HepG2 (cell line): Measurements from ENCODE around the gene SIRT7. TPM values are rescaled to one million over a fixed set of nuclear protein-coding genes. Genes with fewer than 3 reads are reported as not detected.

Experiments used
- ATAC-seq: fragments of 200-7000 bp; cut with Tn5 transposase; 3 replicates; pipeline ENCODE4 v1.9.1; 2020; ENCODE audit warnings: mild to moderate bottlenecking, moderate library complexity
- BruUV-seq: library from RNA; stranded (reverse); fragments of 400-500 nt; replicated peaks from 2 replicates; lab custom pipeline; 2021; lab: Mats Ljungman, UMichigan
- CTCF ChIA-PET: fragments of 300-600 bp; formaldehyde crosslinking; extraction: SDS; loops from one replicate; lab custom pipeline; 2021; ENCODE audit warnings: low total read pairs, inconsistent platforms, low intra/inter-chr PET ratio; lab: Yijun Ruan, JAX
- POLR2A ChIA-PET: fragments of 350-600 bp; sonication (Branson Sonifier 250); formaldehyde crosslinking; loops from one replicate; lab custom pipeline; 2020; ENCODE audit warnings: antibody characterized with exemption, inconsistent platforms; lab: Yijun Ruan, JAX
- DNase-seq: peaks from one replicate; pipeline ENCODE4 v3.0.0-alpha.2; 2015; ENCODE audit warnings: low spot score
- FAIRE-seq: peaks from 3 replicates; lab custom pipeline; 2011; peaks lifted over from hg19 to GRCh38; lab: Jason Lieb, UNC
- H2AFZ ChIP-seq: one replicate; pipeline ENCODE4 v1.6.1; 2011; ENCODE audit warnings: low read length, inconsistent platforms
- H3K27ac ChIP-seq: fragments of 300-600 bp; 3 replicates; pipeline ENCODE4 v1.8.0; 2011; ENCODE audit warnings: mixed run types, mild to moderate bottlenecking, mixed read lengths, low read length, inconsistent platforms; ENCODE audit not compliant: insufficient read depth; ENCODE audit errors: extremely low read length
- H3K27me3 ChIP-seq, 2 experiments: fragments of 200-600 bp in 1 of 2; 2 replicates in 1 of 2; 3 replicates in 1 of 2; pipeline versions ENCODE4 v1.6.0 to v1.8.0; 2011; ENCODE audit warnings: low read length in 2 of 2, mild to moderate bottlenecking in 2 of 2, moderate library complexity in 2 of 2, inconsistent platforms in 1 of 2; ENCODE audit not compliant: insufficient read depth in 2 of 2, control insufficient read depth in 1 of 2
- H3K36me3 ChIP-seq, 2 experiments: fragments of 200-600 bp in 1 of 2; replicated peaks in 1 of 2; 2 replicates in 1 of 2; 3 replicates in 1 of 2; pipeline versions ENCODE4 v1.5.1 to v1.8.0; 2011; ENCODE audit warnings: low read length in 2 of 2, inconsistent platforms in 1 of 2; ENCODE audit not compliant: insufficient read depth in 2 of 2, control insufficient read depth in 1 of 2
- H3K4me1 ChIP-seq: 2 replicates; pipeline ENCODE4 v1.5.1; 2012; ENCODE audit warnings: low read length, inconsistent platforms; ENCODE audit not compliant: insufficient read depth
- H3K4me2 ChIP-seq: 2 replicates; pipeline ENCODE4 v1.6.0; 2011; ENCODE audit warnings: low read depth, low read length, inconsistent platforms
- H3K4me3 ChIP-seq, 3 experiments: fragments of 200-600 bp in 1 of 3; sonication (generic), shearing (Covaris generic) in 1 of 3; replicated peaks in 1 of 3; 2 replicates each; pipeline ENCODE4 v1.5.1; 2011 to 2016; ENCODE audit warnings: low read length in 3 of 3, inconsistent platforms in 2 of 3, low read depth in 2 of 3, mild to moderate bottlenecking in 2 of 3, control low read depth in 1 of 3, mixed read lengths in 1 of 3; ENCODE audit not compliant: insufficient read depth in 1 of 3
- H3K79me2 ChIP-seq: one replicate; pipeline ENCODE4 v1.6.1; 2011; ENCODE audit warnings: low read length, inconsistent platforms; ENCODE audit not compliant: insufficient read depth
- H3K9ac ChIP-seq: 2 replicates; pipeline ENCODE4 v1.6.0; 2011; ENCODE audit warnings: mild to moderate bottlenecking, low read depth, low read length, inconsistent platforms; ENCODE audit not compliant: insufficient read depth
- H3K9me3 ChIP-seq: 2 replicates; pipeline ENCODE4 v1.5.1; 2012; ENCODE audit warnings: mild to moderate bottlenecking, low read length
- H4K20me1 ChIP-seq: 2 replicates; pipeline ENCODE4 v1.6.0; 2011; ENCODE audit warnings: inconsistent platforms, mild to moderate bottlenecking, low read length, moderate library complexity; ENCODE audit not compliant: insufficient read depth
- ERF ChIP-seq: IDR thresholded peaks from 2 replicates; pipeline ENCODE4 v1.6.1; 2018; ENCODE audit warnings: missing biosample characterization, missing genetic modification reagents
- HNRNPL ChIP-seq: fragments of 200-400 bp; formaldehyde crosslinking; IDR thresholded peaks from 2 replicates; pipeline ENCODE4 v1.6.1; 2017; ENCODE audit warnings: mild to moderate bottlenecking, low read depth, low read length
- ISL2 ChIP-seq: sonication (generic); formaldehyde crosslinking; IDR thresholded peaks from 2 replicates; pipeline ENCODE4 v1.5.0; 2020; ENCODE audit warnings: missing genetic modification reagents
- KDM3A ChIP-seq: IDR thresholded peaks from 2 replicates; pipeline ENCODE4 v1.6.1; 2018; ENCODE audit warnings: low read depth, missing compliant biosample characterization
- MIER2 ChIP-seq: IDR thresholded peaks from 2 replicates; pipeline ENCODE4 v1.6.1; 2016; ENCODE audit warnings: missing biosample characterization, missing genetic modification reagents
- NRL ChIP-seq: sonication (generic); formaldehyde crosslinking; IDR thresholded peaks from 2 replicates; pipeline ENCODE4 v1.5.0; 2020; ENCODE audit warnings: missing genetic modification reagents, mild to moderate bottlenecking, moderate library complexity, borderline replicate concordance
- POLR2G ChIP-seq: fragments of 200-400 bp; formaldehyde crosslinking; IDR thresholded peaks from 2 replicates; pipeline ENCODE4 v1.6.1; 2018; ENCODE audit warnings: mild to moderate bottlenecking, low read depth, low read length, moderate library complexity
- REL ChIP-seq: sonication (generic); formaldehyde crosslinking; conservative IDR thresholded peaks from 2 replicates; pipeline ENCODE4 v1.8.0; 2022; ENCODE audit warnings: mild to moderate bottlenecking, missing genetic modification reagents, moderate library complexity
- ZC3H13 ChIP-seq: sonication (generic); formaldehyde crosslinking; IDR thresholded peaks from 2 replicates; pipeline ENCODE4 v1.8.1; 2023; ENCODE audit warnings: mild to moderate bottlenecking, missing genetic modification reagents, moderate library complexity
- ZNF296 ChIP-seq: sonication (generic); formaldehyde crosslinking; conservative IDR thresholded peaks from 2 replicates; pipeline ENCODE4 v1.5.0; 2020; ENCODE audit warnings: mild to moderate bottlenecking, missing genetic modification reagents
- ZNF768 ChIP-seq: sonication (generic); formaldehyde crosslinking; IDR thresholded peaks from 2 replicates; pipeline ENCODE4 v1.4.0; 2020; ENCODE audit warnings: missing genetic modification reagents
- ZNF883 ChIP-seq: sonication (generic); formaldehyde crosslinking; IDR thresholded peaks from 2 replicates; pipeline ENCODE4 v1.5.1; 2020; ENCODE audit warnings: mild to moderate bottlenecking, missing genetic modification reagents; ENCODE audit errors: not compliant biosample characterization
- ZSCAN21 ChIP-seq: sonication (generic); formaldehyde crosslinking; IDR thresholded peaks from 2 replicates; pipeline ENCODE4 v1.8.0; 2022; ENCODE audit warnings: mild to moderate bottlenecking, missing genetic modification reagents, moderate library complexity, borderline replicate concordance
- WGBS: methylation state at CpG from one replicate; pipeline ENCODE4 v1.1.6; 2017; ENCODE audit warnings: low lambda C conversion rate; 5-methylcytosine and 5-hydroxymethylcytosine counted together
- in situ Hi-C: cut with HindIII; loops from 2 replicates; pipeline ENCODE4 v1.10.0; 2017; ENCODE audit warnings: low pct_unique_long_range_greater_than_20kb; ENCODE audit not compliant: extremely low pct_ligation_motif_present
- intact Hi-C: fragments of 100-400 bp; cut with micrococcal nuclease; formaldehyde crosslinking; loops from one replicate; pipeline ENCODE4 v1.10.0; 2022; ENCODE audit not compliant: unreplicated experiment
- polyA plus RNA-seq, 8 experiments: library from polyadenylated mRNA; depleted of rRNA in 3 of 8; stranded (reverse) in 7 of 8; unstranded in 1 of 8; fragments of >200 nt; fragmentation: Illumina TruSeq in 4 of 8; extraction: Trizol in 4 of 8; gene quantifications; 2 replicates each; pipeline versions ENCODE4 v1.2.1 to v1.2.3, GENCODE V29; 2011 to 2016; ENCODE audit warnings: low read depth in 4 of 8, missing spikeins in 1 of 8, mixed read lengths in 1 of 8; ENCODE audit not compliant: insufficient read depth in 1 of 8
- total RNA-seq, 5 experiments: library from RNA; depleted of rRNA; stranded (reverse); fragments of >200 nt; fragmentation: Illumina TruSeq; extraction: Trizol; gene quantifications; 2 replicates each; pipeline ENCODE4 v1.2.3, GENCODE V29; 2016; ENCODE audit warnings: low read depth in 1 of 5
- TF ChIP-seq, protein P1 (sequence below): sonication (generic); formaldehyde crosslinking; IDR thresholded peaks from 2 replicates; pipeline ENCODE4 v1.4.0; 2020; ENCODE audit warnings: missing genetic modification reagents
- TF ChIP-seq, protein P2 (sequence below): sonication (generic); formaldehyde crosslinking; IDR thresholded peaks from 2 replicates; pipeline ENCODE4 v1.9.0; 2022; ENCODE audit warnings: low read depth, missing genetic modification reagents
- TF ChIP-seq, protein P3 (sequence below), 2 experiments: IDR thresholded peaks; 2 replicates each; pipeline ENCODE4 v1.6.1; 2011 to 2012; ENCODE audit warnings: low read length in 2 of 2, borderline replicate concordance in 1 of 2, low read depth in 1 of 2, mild to moderate bottlenecking in 1 of 2, moderate library complexity in 1 of 2

SIRT7 gene
- total and polyA plus RNA-seq, 2 of the 13 experiments (the other 11 are each of a cell fraction or from before 2014, with no cell fraction given) = 8.3 to 24.8 TPM

DNA sequence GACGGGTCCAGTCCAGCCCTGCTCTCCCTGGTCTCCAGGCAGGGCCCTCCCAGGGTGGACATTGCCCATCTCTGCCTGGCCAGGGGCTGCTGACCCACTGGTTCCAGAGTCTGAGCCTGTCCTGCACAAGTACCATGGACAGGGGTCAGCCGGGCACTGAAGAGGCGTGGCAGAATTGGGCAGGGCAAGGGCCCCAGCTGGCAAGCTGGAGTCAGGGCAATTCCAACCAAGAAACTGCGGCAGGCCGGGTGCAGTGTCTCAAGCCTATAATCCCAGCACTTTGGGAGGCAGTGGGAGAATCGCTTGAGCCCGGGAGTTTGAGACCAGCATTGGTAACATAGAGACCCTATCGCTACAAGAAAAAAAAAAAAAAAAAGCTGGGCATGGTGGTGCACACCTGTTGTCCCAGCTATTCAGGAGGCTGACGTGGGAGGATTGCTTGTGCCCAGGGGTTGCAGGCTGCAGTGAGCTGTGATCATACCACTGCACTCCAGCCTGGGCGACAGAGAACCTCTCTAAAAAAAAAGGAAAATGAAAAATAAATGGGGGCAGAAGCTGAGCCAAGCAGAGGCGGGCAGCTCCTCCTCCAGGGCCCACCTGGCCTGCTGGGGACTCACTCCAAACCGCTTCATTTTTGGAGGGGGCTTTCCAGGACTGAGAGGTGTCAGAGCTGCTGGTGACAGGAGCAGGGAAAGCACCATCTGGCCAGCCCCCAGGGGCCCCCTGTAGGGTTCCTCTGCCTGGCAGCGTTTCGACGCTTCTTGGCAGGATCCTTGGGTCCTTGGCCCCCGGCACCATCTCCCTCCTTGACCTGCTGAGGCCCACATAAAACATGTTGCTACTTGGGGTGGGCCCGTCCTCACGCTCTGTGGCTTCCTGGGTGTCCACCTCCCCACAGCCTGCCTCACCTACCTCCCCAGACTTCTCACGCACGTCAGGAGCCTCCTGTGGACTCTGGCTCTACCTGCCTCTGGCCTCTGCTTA, 12.5 kb upstream of the SIRT7 start:
- H3K9me3 ChIP-seq = no peaks in the 10 kb centered on the region
- H3K4me2 ChIP-seq = no peak overlapping the region
- no peak for FAIRE-seq
- CTCF ChIA-PET = no interaction called here
- ATAC-seq = no peak
- H3K27me3 ChIP-seq = no peaks in the 10 kb centered on the region
- H3K27ac ChIP-seq = no peak overlapping the region
- DNase-seq = no peak
- peaks cover 9 to 23% of the 10 kb centered on the region in 2 experiments for H3K36me3 ChIP-seq
- H3K9ac ChIP-seq = no peak overlapping the region
- POLR2A ChIA-PET = interaction anchor here (1.5 kb wide), 1 partner anchor 14 kb away, joined by 5 read pairs; no protein-coding TSS in a partner anchor
- H3K4me1 ChIP-seq = peaks cover 50% of the 10 kb centered on the region
- H3K4me3 ChIP-seq = no peak overlapping the region; a peak in 1 of 6 replicates
- H3K79me2 ChIP-seq = peaks cover 25% of the 10 kb centered on the region
- in situ Hi-C loops = no loop called here
- BruUV-seq = no TSS peak
- no peak overlapping the region for H2AFZ ChIP-seq
- intact Hi-C loops = no loop called here
- WGBS = 91% methylated on average over 19 of the region's 20 CpGs
- H4K20me1 ChIP-seq = peaks cover 13% of the 10 kb centered on the region
- TF ChIP-seq KDM3A (no peak), REL (0 out of 2 replicates have a peak, but pooled peaks have one; percentile 24), ZC3H13 (CRISPR knock-in tag) (peak; percentile 74), ZNF768 (CRISPR knock-in tag) (0 out of 2 replicates have a peak, but pooled peaks have one; percentile 14), ERF (CRISPR knock-in tag) (no peak), POLR2G (peak; percentile 5; the same call in 1 of the 2 replicates), ZNF883 (CRISPR knock-in tag) (no peak), ISL2 (CRISPR knock-in tag) (no peak), HNRNPL (peak; percentile 94), ZNF296 (CRISPR knock-in tag) (0 out of 2 replicates have a peak, but pooled peaks have one; percentile 28), ZSCAN21 (CRISPR knock-in tag) (0 out of 2 replicates have a peak, but pooled peaks have one; percentile 9), MIER2 (CRISPR knock-in tag) (peak; percentile 74; the same call in 1 of the 2 replicates), NRL (CRISPR knock-in tag) (0 out of 2 replicates have a peak, but pooled peaks have one; percentile 22)
- TF ChIP-seq, protein P1, sequence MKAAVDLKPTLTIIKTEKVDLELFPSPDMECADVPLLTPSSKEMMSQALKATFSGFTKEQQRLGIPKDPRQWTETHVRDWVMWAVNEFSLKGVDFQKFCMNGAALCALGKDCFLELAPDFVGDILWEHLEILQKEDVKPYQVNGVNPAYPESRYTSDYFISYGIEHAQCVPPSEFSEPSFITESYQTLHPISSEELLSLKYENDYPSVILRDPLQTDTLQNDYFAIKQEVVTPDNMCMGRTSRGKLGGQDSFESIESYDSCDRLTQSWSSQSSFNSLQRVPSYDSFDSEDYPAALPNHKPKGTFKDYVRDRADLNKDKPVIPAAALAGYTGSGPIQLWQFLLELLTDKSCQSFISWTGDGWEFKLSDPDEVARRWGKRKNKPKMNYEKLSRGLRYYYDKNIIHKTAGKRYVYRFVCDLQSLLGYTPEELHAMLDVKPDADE (CRISPR knock-in tag) = no peak
- TF ChIP-seq, protein P2, sequence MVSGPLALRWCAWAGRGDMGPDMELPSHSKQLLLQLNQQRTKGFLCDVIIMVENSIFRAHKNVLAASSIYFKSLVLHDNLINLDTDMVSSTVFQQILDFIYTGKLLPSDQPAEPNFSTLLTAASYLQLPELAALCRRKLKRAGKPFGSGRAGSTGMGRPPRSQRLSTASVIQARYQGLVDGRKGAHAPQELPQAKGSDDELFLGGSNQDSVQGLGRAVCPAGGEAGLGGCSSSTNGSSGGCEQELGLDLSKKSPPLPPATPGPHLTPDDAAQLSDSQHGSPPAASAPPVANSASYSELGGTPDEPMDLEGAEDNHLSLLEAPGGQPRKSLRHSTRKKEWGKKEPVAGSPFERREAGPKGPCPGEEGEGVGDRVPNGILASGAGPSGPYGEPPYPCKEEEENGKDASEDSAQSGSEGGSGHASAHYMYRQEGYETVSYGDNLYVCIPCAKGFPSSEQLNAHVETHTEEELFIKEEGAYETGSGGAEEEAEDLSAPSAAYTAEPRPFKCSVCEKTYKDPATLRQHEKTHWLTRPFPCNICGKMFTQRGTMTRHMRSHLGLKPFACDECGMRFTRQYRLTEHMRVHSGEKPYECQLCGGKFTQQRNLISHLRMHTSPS (CRISPR knock-in tag) = peak; percentile 47; the same call in 1 of the 2 replicates
- TF ChIP-seq, protein P3, sequence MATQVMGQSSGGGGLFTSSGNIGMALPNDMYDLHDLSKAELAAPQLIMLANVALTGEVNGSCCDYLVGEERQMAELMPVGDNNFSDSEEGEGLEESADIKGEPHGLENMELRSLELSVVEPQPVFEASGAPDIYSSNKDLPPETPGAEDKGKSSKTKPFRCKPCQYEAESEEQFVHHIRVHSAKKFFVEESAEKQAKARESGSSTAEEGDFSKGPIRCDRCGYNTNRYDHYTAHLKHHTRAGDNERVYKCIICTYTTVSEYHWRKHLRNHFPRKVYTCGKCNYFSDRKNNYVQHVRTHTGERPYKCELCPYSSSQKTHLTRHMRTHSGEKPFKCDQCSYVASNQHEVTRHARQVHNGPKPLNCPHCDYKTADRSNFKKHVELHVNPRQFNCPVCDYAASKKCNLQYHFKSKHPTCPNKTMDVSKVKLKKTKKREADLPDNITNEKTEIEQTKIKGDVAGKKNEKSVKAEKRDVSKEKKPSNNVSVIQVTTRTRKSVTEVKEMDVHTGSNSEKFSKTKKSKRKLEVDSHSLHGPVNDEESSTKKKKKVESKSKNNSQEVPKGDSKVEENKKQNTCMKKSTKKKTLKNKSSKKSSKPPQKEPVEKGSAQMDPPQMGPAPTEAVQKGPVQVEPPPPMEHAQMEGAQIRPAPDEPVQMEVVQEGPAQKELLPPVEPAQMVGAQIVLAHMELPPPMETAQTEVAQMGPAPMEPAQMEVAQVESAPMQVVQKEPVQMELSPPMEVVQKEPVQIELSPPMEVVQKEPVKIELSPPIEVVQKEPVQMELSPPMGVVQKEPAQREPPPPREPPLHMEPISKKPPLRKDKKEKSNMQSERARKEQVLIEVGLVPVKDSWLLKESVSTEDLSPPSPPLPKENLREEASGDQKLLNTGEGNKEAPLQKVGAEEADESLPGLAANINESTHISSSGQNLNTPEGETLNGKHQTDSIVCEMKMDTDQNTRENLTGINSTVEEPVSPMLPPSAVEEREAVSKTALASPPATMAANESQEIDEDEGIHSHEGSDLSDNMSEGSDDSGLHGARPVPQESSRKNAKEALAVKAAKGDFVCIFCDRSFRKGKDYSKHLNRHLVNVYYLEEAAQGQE (IDR thresholded peaks at IDR 0.05; ENCODE audit: borderline replicate concordance in 1 of 2, low read depth in 1 of 2, low read length in 2 of 2) = peak in 1 of 2 experiments; percentile 90; a peak in 2 of 4 replicates
